Endothelial cell of umbilical vein (primary cell): Measurements from ENCODE around the gene RPL15. TPM values are rescaled to one million over a fixed set of nuclear protein-coding genes. Genes with fewer than 3 reads are reported as not detected.

ENCODE experiments used
- BruUV-seq: library from RNA; stranded (reverse); fragments of 400-500 nt; replicated peaks from 2 replicates; lab custom pipeline; 2021; lab: Mats Ljungman, UMichigan
- CTCF ChIA-PET: fragments of 300-600, 350-600 bp; sonication (Branson Sonifier 250); formaldehyde crosslinking; loops from one replicate; lab custom pipeline; 2021; ENCODE audit warnings: antibody characterized with exemption, inconsistent platforms; lab: Charles Lee
- POLR2A ChIA-PET: fragments of 300-600, 350-600 bp; sonication (Branson Sonifier 250); formaldehyde crosslinking; loops from one replicate; lab custom pipeline; 2021; ENCODE audit warnings: antibody characterized with exemption, inconsistent platforms; lab: Charles Lee
- DNase-seq: peaks from one replicate; pipeline ENCODE4 v3.0.0-alpha.2; 2011; ENCODE audit warnings: low read depth, low spot score
- FAIRE-seq: peaks from 2 replicates; lab custom pipeline; 2011; peaks lifted over from hg19 to GRCh38; lab: Jason Lieb, UNC
- H2AFZ ChIP-seq: 2 replicates; pipeline ENCODE4 v1.6.0; 2012; ENCODE audit warnings: low read depth, low read length, control low read depth, inconsistent platforms
- H3K27ac ChIP-seq: 2 replicates; pipeline ENCODE4 v1.5.1; 2011; ENCODE audit warnings: low read depth, mild to moderate bottlenecking, control low read depth, low read length, moderate library complexity; ENCODE audit not compliant: insufficient read depth
- H3K27me3 ChIP-seq, 2 experiments: 2 replicates each; pipeline versions ENCODE4 v1.6.0 to v1.6.1; 2011; ENCODE audit warnings: low read length in 2 of 2, mixed read lengths in 1 of 2; ENCODE audit not compliant: control insufficient read depth in 2 of 2, insufficient read depth in 2 of 2
- H3K36me3 ChIP-seq, 2 experiments: 2 replicates in 1 of 2; 3 replicates in 1 of 2; pipeline ENCODE4 v1.5.1; 2011; ENCODE audit warnings: low read length in 2 of 2, mild to moderate bottlenecking in 1 of 2, moderate library complexity in 1 of 2; ENCODE audit not compliant: control insufficient read depth in 2 of 2, insufficient read depth in 2 of 2; ENCODE audit errors: extremely low read depth in 1 of 2
- H3K4me1 ChIP-seq: 3 replicates; pipeline ENCODE4 v1.5.1; 2011; ENCODE audit warnings: mild to moderate bottlenecking, low read length; ENCODE audit not compliant: control insufficient read depth, insufficient read depth; ENCODE audit errors: extremely low read depth
- H3K4me2 ChIP-seq: 2 replicates; pipeline ENCODE4 v1.6.1; 2011; ENCODE audit warnings: low read length, control low read depth, mixed read lengths; ENCODE audit not compliant: insufficient read depth
- H3K4me3 ChIP-seq, 3 experiments: fragments of 200-600 bp in 1 of 3; sonication (generic), shearing (Covaris generic) in 1 of 3; replicated peaks in 1 of 3; 2 replicates each; pipeline ENCODE4 v1.5.1; 2011 to 2016; ENCODE audit warnings: control low read depth in 3 of 3, low read length in 3 of 3, mild to moderate bottlenecking in 2 of 3, inconsistent platforms in 1 of 3, low read depth in 1 of 3, moderate library complexity in 1 of 3; ENCODE audit not compliant: insufficient read depth in 1 of 3
- H3K79me2 ChIP-seq: 2 replicates; pipeline ENCODE4 v1.6.0; 2012; ENCODE audit warnings: low read length, inconsistent platforms; ENCODE audit not compliant: control insufficient read depth, insufficient read depth
- H3K9ac ChIP-seq: replicated peaks from 2 replicates; pipeline ENCODE3; 2011; ENCODE audit warnings: low read length, control low read depth; ENCODE audit not compliant: insufficient read depth; ENCODE audit errors: extremely low read depth
- H3K9me1 ChIP-seq: replicated peaks from 3 replicates; pipeline ENCODE4 v1.6.0; 2011; ENCODE audit warnings: mild to moderate bottlenecking, low read length; ENCODE audit not compliant: control insufficient read depth, insufficient read depth; ENCODE audit errors: extremely low read depth
- H3K9me3 ChIP-seq: replicated peaks from 2 replicates; pipeline ENCODE4 v1.5.1; 2012; ENCODE audit warnings: low read length, inconsistent platforms; ENCODE audit not compliant: control insufficient read depth, insufficient read depth
- H4K20me1 ChIP-seq: replicated peaks from 2 replicates; pipeline ENCODE3; 2011; ENCODE audit warnings: mild to moderate bottlenecking, low read length; ENCODE audit not compliant: control insufficient read depth, insufficient read depth; ENCODE audit errors: extremely low read depth
- CTCF ChIP-seq, 2 donors: IDR thresholded peaks; 1 replicate in 1 of 2; 2 replicates in 1 of 2; pipeline ENCODE4 v1.5.1; 2011; ENCODE audit warnings: low read length in 2 of 2, mild to moderate bottlenecking in 2 of 2, moderate library complexity in 2 of 2, control low read depth in 1 of 2, inconsistent platforms in 1 of 2, low read depth in 1 of 2; ENCODE audit not compliant: insufficient read depth in 1 of 2; ENCODE audit errors: extremely low read depth in 1 of 2
- EZH2 ChIP-seq: IDR thresholded peaks from 2 replicates; pipeline ENCODE4 v1.6.1; 2012; ENCODE audit warnings: borderline replicate concordance, low read depth, mild to moderate bottlenecking, moderate library complexity, low read length, inconsistent platforms; ENCODE audit not compliant: severe bottlenecking
- FOS ChIP-seq: IDR thresholded peaks from 2 replicates; pipeline ENCODE4 v1.6.1; 2011; ENCODE audit warnings: mild to moderate bottlenecking, low read length, moderate library complexity, borderline replicate concordance; ENCODE audit not compliant: insufficient read depth
- GATA2 ChIP-seq: IDR thresholded peaks from 2 replicates; pipeline ENCODE4 v1.7.0; 2011; ENCODE audit warnings: low read depth, mild to moderate bottlenecking, moderate library complexity, mixed read lengths, low read length; ENCODE audit not compliant: insufficient read length, insufficient read depth
- JUN ChIP-seq: IDR thresholded peaks from 2 replicates; pipeline ENCODE4 v1.6.1; 2011; ENCODE audit warnings: borderline replicate concordance, low read depth; ENCODE audit not compliant: insufficient read length, insufficient read depth
- MAX ChIP-seq: IDR thresholded peaks from 2 replicates; pipeline ENCODE4 v1.6.1; 2011; ENCODE audit not compliant: insufficient read depth, insufficient read length
- MYC ChIP-seq: IDR thresholded peaks from one replicate; pipeline ENCODE4 v1.6.1; 2011; ENCODE audit warnings: mild to moderate bottlenecking, low read depth, low read length
- POLR2A ChIP-seq: IDR thresholded peaks from 2 replicates; pipeline ENCODE4 v1.6.1; 2012; ENCODE audit warnings: low read depth, mild to moderate bottlenecking, control low read depth, low read length
- POLR2AphosphoS5 ChIP-seq: IDR thresholded peaks from 2 replicates; pipeline ENCODE4 v1.6.1; 2012; ENCODE audit warnings: low read depth, mild to moderate bottlenecking, control low read depth, low read length, moderate library complexity; ENCODE audit not compliant: insufficient read depth
- dilution Hi-C: fragments of 300-500 bp; cut with MboI; formaldehyde crosslinking; loops from one replicate; pipeline ENCODE4 v1.15.0; 2019; ENCODE audit warnings: low sequenced_read_pairs; ENCODE audit not compliant: extremely low pct_ligation_motif_present
- intact Hi-C: fragments of 100-400 bp; cut with micrococcal nuclease; formaldehyde crosslinking; loops from one replicate; pipeline ENCODE4 v1.10.0; 2022
- polyA plus RNA-seq, 4 experiments: library from polyadenylated mRNA; depleted of rRNA in 3 of 4; stranded (reverse) in 3 of 4; unstranded in 1 of 4; fragments of >200 nt; gene quantifications; 2 replicates each; pipeline versions ENCODE4 v1.2.1 to v1.2.3, GENCODE V29; 2011 to 2012; ENCODE audit warnings: missing spikeins in 1 of 4
- total RNA-seq: library from RNA; stranded (reverse); gene quantifications from 2 replicates; pipeline ENCODE4 v1.2.3, GENCODE V29; 2021

The RPL15 gene
- total and polyA plus RNA-seq, 2 donors (not counting 3 experiments of a cell fraction or from before 2014, with no cell fraction given) = 1,901 to 5,777 TPM

GRCh38 chr3:23941440-23941839 lies 24.5 kb downstream of the RPL15 start:
- ChIA-PET CTCF (interaction anchor here (2.3 kb wide), 1 partner anchor 18 kb away, joined by 5 read pairs; no protein-coding TSS in a partner anchor), POLR2A (no interaction called here)
- no TSS peak for BruUV-seq
- dilution Hi-C loops = no loop called here
- H3K79me2 ChIP-seq = no peaks in the 10 kb centered on the region
- no peaks in the 10 kb centered on the region for H3K9me3 ChIP-seq
- no peak overlapping the region for H2AFZ ChIP-seq
- H3K27ac ChIP-seq = no peak overlapping the region
- H3K4me1 ChIP-seq = peaks cover 1% of the 10 kb centered on the region
- no peak overlapping the region for H3K4me2 ChIP-seq
- intact Hi-C loops = no loop called here
- H3K9me1 ChIP-seq = no peaks in the 10 kb centered on the region
- DNase-seq (no peak), FAIRE-seq (no peak)
- H3K27me3 ChIP-seq = peaks cover 3 to 10% of the 10 kb centered on the region in 2 experiments
- H3K36me3 ChIP-seq = no peaks in the 10 kb centered on the region
- TF ChIP-seq MYC (no peak), JUN (no peak), CTCF (IDR thresholded peaks at IDR 0.05; ENCODE audit: extremely low read depth in 1 of 2, insufficient read depth in 1 of 2, low read depth in 1 of 2, low read length in 2 of 2) (no peak), MAX (no peak), POLR2A (no peak), EZH2 (no peak), FOS (no peak), POLR2AphosphoS5 (no peak), GATA2 (no peak)
- no peak overlapping the region for H3K9ac ChIP-seq
- no peak overlapping the region for H3K4me3 ChIP-seq
- no peaks in the 10 kb centered on the region for H4K20me1 ChIP-seq
